Dendritic cell treated with granulocyte-macrophage colony-stimulating factor and Interleukin-4, amounts not matched to agents 40 ng/mL and 50 ng/mL, for 4 days (primary cell): Measurements from ENCODE around the gene CASP9.
"Not testable (repeated sequence)": the region's sequence is repeated elsewhere in the genome, so short reads cannot be mapped to it uniquely, and the experiment has no call there.

Experiments used
- H3K27ac Mint-ChIP-seq: one replicate; pipeline ENCODE4 v1.8.0; 2022; ENCODE audit warnings: mild to moderate bottlenecking, mixed read lengths
- H3K27me3 Mint-ChIP-seq: one replicate; pipeline ENCODE4 v1.8.0; 2022; ENCODE audit warnings: mild to moderate bottlenecking, mixed read lengths
- H3K36me3 Mint-ChIP-seq: one replicate; pipeline ENCODE4 v1.8.0; 2022; ENCODE audit warnings: low read depth, mixed read lengths
- H3K4me1 Mint-ChIP-seq: one replicate; pipeline ENCODE4 v1.8.0; 2022; ENCODE audit warnings: low read depth, mixed read lengths
- H3K4me3 Mint-ChIP-seq: one replicate; pipeline ENCODE4 v1.8.0; 2022; ENCODE audit warnings: mild to moderate bottlenecking, moderate library complexity, mixed read lengths
- H3K9me3 Mint-ChIP-seq: one replicate; pipeline ENCODE4 v1.8.0; 2022; ENCODE audit warnings: mixed read lengths
- intact Hi-C: fragments of 100-400 bp; cut with micrococcal nuclease; formaldehyde crosslinking; loops from one replicate; pipeline ENCODE4 v1.15.0; 2022

The CASP9 gene

DNA sequence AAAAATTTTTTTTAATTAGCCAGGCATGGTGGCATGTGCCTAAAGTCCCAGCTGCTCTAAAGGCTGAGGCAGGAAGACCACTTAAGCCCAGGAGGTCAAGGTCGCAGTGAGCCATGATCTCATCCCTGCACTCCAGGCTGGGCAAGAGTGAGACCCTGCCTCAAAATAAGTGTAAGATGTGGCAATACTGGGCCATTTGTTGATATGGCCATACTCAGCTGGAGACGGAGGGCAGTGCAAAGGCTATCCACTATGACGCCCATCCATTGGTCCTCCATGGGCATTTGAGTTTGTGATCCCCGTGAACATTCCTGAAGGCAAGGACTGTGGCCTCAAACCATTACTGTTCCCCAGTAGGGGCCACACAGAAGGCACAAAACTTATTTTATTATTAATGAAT lies 1.5 kb downstream of the CASP9 start:
- Mint-ChIP-seq H3K4me3 (no peak overlapping the region), H3K27ac (no peak overlapping the region)
- intact Hi-C loops = loop anchor here (10.0 kb wide), 1 partner anchor 162 kb away; the partner anchor contains the start of gene PLEKHM2

DNA sequence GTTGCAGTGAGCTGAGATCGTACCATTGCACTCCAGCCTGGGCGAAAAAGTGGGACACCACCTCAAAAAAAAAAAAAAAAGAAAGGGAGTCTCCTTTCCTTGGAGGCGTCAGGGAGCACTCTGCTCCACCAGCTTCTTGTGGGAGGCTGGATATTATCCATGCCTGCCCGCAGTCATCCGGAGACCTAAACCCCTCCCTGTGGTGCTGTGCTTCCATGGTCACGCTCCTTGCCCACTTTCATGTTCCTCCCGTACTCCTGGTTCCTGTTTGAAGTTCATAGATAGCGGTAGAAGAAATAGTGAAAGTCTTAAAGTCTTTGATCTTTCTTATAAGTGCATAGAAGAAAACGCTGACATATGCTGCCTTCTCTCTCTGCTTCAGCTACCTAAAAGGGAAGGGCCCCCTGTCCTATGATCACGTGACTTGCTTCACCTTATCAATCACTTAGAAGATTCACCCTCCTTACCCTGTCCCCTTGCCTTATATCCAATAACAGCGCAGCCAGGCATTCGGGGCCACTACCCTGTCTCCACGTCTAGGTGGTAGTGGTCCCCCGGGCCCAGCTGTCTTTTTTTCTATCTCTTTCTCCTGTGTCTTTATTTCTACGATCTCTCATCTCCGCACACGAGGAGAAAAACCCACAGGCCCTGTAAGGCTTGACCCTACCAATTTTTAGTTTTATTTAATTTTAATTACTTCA lies 2.7 kb downstream of the CASP9 start:
- intact Hi-C loops = loop anchor here (10.0 kb wide), 1 partner anchor 163 kb away; the partner anchor contains the start of gene PLEKHM2
- H3K9me3 Mint-ChIP-seq, H3K27me3 Mint-ChIP-seq: not testable (repeated sequence)
- Mint-ChIP-seq H3K4me3 (peak overlapping the region; percentile 30), H3K4me1 (peaks cover 54% of the 10 kb centered on the region), H3K36me3 (peaks cover 34% of the 10 kb centered on the region), H3K27ac (peak overlapping the region; percentile 66)

More for the DNA sequence above, 1.5 kb downstream of the CASP9 start:
- Mint-ChIP-seq H3K9me3 (no peaks in the 10 kb centered on the region), H3K4me1 (peaks cover 46% of the 10 kb centered on the region), H3K27me3 (no peaks in the 10 kb centered on the region), H3K36me3 (peaks cover 22% of the 10 kb centered on the region)

DNA sequence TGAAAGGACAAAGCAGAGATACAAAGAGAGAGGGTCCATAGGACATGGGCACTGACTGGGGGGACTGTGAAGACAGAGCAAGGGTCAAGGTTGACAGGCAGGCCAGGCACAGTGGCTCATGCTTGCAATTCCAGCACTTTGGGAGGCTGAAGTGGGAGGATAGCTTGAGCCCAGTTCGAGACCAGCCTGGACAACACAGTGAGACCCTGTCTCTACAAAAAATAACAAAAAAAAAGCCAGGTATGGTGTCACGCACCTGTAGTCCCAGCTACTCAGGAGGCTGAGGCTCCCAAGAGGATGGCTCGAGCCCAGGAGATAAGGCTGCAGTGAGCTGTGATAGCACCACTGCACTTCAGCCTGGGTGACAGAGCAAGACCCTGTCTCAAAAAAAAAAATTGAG lies 4.4 kb downstream of the CASP9 start:
- peak overlapping the region; percentile 3 for H3K27ac Mint-ChIP-seq
- peaks cover 53% of the 10 kb centered on the region for H3K4me1 Mint-ChIP-seq
- no peak overlapping the region for H3K4me3 Mint-ChIP-seq
- intact Hi-C loops = loop anchor here (10.0 kb wide), 1 partner anchor 165 kb away; the partner anchor contains the start of gene PLEKHM2
- H3K27me3 Mint-ChIP-seq = no peaks in the 10 kb centered on the region
- no peaks in the 10 kb centered on the region for H3K9me3 Mint-ChIP-seq
- peaks cover 34% of the 10 kb centered on the region for H3K36me3 Mint-ChIP-seq

DNA sequence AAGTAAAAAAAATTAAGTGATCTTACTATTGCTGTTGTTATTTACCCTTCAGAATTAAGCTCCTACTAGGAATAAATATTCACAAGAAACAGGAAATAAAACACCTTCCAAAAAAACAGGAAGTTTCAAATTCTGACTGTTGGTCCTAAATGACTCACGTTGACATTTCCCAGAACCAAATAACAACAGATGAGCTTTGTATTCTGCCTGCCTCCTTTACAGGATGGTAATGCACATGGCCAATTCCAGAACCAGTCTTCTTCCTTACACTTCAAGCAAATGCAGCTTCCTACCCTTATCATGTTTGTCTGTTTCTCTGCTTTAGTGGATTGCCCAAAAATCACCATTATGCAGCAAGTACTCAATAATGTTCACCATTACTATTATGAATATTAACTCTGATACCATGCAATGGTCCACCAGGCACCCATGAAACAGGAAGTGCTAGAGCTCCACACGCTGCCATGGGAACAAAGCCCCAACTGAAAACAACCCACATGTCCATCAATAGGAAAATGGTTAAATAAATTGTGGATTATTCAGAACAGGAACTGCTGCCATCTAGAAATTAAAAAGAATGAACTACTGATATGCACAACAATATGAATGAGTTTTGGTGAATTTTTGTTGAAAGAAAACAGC lies 8.9 kb downstream of the CASP9 start:
- H3K27ac Mint-ChIP-seq = peak overlapping the region; percentile 74
- intact Hi-C loops = no loop called here
- H3K9me3 Mint-ChIP-seq = no peaks in the 10 kb centered on the region
- peaks cover 61% of the 10 kb centered on the region for H3K36me3 Mint-ChIP-seq
- H3K27me3 Mint-ChIP-seq = no peaks in the 10 kb centered on the region
- H3K4me1 Mint-ChIP-seq = peaks cover 36% of the 10 kb centered on the region
- H3K4me3 Mint-ChIP-seq = peak overlapping the region; percentile 5

DNA sequence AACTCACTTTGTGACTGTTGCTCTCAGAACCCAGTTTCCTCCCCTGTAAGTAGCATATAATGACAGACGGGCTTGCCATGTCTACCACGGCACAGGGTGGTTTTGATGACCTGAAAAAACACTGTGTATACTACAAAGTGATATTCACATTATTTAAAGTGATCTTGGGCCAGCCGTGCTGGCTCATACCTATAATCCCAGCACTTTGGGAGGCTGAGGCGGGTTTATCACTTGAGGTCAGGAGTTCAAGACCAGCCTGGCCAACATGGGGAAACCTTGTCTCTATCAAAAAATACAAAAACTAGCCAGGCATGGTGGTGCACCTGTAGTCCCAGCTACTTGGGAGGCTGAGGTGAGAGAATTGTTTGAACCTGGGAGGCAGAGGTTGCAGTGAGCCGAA lies 9.5 kb downstream of the CASP9 start:
- Mint-ChIP-seq H3K4me1 (peaks cover 35% of the 10 kb centered on the region), H3K27ac (peak overlapping the region; percentile 46), H3K36me3 (peaks cover 61% of the 10 kb centered on the region)
- H3K9me3 Mint-ChIP-seq, intact Hi-C loops, H3K4me3 Mint-ChIP-seq, H3K27me3 Mint-ChIP-seq: not testable (repeated sequence)

DNA sequence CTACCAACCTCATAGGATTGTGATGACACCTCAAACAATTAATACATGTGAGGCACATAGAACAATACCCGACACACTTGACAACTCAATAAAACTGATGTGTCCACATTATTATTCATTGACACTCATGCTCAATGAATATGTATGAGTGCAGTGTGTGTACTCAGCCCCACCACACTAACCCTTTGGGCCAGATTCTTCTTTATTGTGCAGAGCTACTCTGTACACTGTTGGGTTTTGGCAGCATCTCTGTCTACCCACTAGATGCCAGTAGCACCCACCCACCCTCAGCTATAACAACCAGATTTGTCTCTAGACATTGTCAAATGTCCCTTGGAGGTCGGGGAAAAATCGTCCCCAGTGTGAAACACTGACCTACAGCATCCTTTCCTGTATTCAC lies 10.1 kb downstream of the CASP9 start:
- Mint-ChIP-seq H3K27ac (peak overlapping the region; percentile 46), H3K36me3 (peaks cover 66% of the 10 kb centered on the region), H3K27me3 (no peaks in the 10 kb centered on the region), H3K4me3 (no peak overlapping the region), H3K9me3 (no peaks in the 10 kb centered on the region), H3K4me1 (peaks cover 31% of the 10 kb centered on the region)
- intact Hi-C loops = no loop called here

DNA sequence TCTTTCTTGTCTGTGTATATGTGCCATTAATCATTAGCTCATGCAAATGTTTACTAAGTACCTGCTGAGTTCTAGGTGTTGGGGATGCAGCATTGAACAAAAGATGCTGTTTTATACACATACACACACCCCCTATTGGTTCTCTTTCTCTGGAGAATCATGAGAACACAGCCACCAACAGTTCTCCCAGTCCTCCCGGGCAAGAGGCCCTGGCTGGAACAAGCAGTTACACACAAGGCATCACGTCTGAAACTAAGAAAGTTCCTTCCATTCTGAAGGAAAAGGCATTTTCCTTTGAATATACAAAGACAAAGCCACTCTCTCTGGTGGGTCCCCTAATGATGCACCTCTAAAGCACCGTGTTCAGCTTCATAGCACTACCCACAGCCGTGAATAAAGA lies 10.8 kb downstream of the CASP9 start:
- peaks cover 31% of the 10 kb centered on the region for H3K4me1 Mint-ChIP-seq
- peaks cover 63% of the 10 kb centered on the region for H3K36me3 Mint-ChIP-seq
- H3K27ac Mint-ChIP-seq = peak overlapping the region; percentile 46
- H3K27me3 Mint-ChIP-seq = no peaks in the 10 kb centered on the region
- intact Hi-C loops = no loop called here
- H3K4me3 Mint-ChIP-seq = no peak overlapping the region
- no peaks in the 10 kb centered on the region for H3K9me3 Mint-ChIP-seq

DNA sequence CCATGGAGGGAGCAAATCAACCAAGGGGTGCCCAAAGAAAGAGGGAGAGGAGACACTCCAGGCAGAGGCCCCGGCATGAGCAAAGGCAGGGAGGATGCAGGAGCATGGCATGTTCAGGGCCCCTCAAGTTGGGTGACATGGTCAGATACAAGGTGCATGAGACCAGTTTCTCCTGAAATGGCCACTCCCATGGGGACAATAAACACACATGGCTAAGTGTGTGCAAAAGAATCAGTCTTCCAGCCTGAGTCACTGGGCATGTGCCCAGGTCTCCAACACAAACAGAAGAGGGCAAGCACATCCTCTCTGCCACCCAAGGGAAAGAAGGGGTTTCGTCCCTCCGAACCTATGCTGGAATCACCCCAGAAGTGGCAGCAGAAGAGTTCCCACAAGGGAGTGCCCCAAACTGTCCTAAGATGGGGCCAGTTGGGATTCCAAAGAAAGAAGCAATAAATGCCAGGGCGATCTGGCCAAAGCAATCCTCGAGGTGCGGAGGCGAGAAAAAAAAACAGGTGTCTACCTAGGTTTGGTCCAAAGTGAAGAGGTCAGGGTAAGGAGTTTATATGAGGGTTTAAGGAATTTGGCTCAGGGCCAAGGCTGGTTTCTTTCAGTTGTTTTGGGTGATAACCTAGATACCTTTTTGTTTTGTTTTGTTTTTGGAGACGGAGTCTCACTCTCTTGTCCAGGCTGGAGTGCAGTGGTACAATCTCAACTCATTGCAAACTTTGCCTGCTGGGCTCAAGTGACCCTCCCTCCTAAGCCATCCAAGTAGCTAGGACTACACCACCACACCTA lies 13.2 kb downstream of the CASP9 start:
- H3K9me3 Mint-ChIP-seq = no peaks in the 10 kb centered on the region
- no peak overlapping the region for H3K4me3 Mint-ChIP-seq
- H3K27ac Mint-ChIP-seq = no peak overlapping the region
- H3K36me3 Mint-ChIP-seq = peaks cover 66% of the 10 kb centered on the region
- intact Hi-C loops = no loop called here
- peaks cover 15% of the 10 kb centered on the region for H3K4me1 Mint-ChIP-seq
- H3K27me3 Mint-ChIP-seq = no peaks in the 10 kb centered on the region

DNA sequence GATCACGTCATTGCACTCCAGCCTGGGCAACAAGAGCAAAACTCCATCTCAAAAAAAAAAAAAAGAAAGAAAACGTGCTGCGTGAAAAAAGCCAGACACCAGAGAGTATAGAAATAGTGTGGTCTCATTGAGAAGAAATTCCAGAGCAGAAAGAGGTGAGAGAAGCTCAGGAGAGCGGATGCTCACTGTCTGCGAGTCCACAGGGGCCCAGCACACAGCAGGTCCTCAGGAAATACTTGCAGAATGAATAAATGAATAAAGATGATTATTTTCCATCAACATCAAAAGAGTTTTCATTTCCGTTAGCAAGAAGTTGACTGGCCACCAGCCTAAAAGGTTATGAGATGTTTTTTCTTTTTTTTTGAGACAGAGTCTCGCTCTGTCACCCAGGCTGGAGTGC lies 14.4 kb downstream of the CASP9 start:
- Mint-ChIP-seq H3K36me3 (peaks cover 78% of the 10 kb centered on the region), H3K9me3 (no peaks in the 10 kb centered on the region), H3K4me1 (peaks cover 5% of the 10 kb centered on the region), H3K4me3 (no peak overlapping the region), H3K27me3 (no peaks in the 10 kb centered on the region), H3K27ac (no peak overlapping the region)
- intact Hi-C loops = no loop called here

DNA sequence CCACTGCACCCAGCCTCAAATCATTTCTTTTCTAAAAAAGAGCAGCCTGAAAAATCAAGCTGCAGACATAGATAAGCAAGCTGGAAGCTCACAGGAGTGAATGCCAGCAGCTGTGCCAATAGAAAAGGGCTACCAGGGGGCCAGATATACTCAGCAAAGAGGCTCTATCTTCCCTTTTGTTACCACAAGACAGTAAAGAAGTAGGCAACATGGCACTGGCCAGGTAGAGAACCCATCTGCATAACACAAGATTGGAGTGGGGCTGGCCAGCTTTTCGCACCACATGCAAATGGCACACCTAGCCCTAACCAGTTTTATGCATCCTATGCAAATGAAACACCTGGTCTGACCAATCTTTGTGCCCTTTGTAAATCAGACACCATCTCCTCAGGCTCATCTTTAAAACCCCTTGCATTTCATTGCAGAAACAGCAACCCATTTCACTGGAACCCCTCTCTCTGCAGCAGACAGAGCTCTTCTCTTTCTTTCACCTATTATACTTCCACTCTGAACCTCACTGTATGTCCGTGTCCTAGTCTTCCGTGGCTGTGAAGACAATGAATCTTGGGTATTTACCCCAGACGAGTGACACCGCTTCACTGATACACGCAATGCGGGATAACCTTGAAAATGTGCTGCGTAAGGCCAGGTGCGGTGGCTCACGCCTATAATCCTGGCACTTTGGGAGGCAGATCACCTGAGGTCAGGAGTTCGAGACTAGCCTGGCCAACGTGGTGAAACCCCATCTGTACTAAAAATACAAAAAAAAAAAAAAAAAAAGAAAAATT lies 15.1 kb downstream of the CASP9 start:
- H3K9me3 Mint-ChIP-seq = no peaks in the 10 kb centered on the region
- H3K4me3 Mint-ChIP-seq = no peak overlapping the region
- H3K27me3 Mint-ChIP-seq = no peaks in the 10 kb centered on the region
- peaks cover 80% of the 10 kb centered on the region for H3K36me3 Mint-ChIP-seq
- no peak overlapping the region for H3K27ac Mint-ChIP-seq
- H3K4me1 Mint-ChIP-seq = no peaks in the 10 kb centered on the region
- intact Hi-C loops = no loop called here

DNA sequence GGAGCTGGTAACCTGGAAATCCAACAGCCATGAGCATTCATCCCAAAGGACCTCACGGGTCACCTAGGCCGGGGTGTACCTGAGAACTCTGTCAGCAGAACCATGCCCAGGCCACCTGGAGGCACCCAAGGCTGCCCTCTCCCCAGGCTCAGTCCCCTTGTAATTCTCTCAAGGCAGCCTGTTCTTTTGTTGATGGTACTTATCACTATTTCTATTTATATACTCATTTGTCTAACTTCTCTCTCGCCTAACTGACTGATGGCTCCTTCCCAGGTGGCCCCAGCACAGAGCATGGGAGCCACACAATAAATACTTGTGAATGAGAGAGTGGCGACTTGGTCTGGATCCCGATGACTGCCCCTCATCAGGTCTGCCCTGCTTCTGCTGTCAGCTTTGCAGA lies 16.7 kb downstream of the CASP9 start:
- no peaks in the 10 kb centered on the region for H3K4me1 Mint-ChIP-seq

DNA sequence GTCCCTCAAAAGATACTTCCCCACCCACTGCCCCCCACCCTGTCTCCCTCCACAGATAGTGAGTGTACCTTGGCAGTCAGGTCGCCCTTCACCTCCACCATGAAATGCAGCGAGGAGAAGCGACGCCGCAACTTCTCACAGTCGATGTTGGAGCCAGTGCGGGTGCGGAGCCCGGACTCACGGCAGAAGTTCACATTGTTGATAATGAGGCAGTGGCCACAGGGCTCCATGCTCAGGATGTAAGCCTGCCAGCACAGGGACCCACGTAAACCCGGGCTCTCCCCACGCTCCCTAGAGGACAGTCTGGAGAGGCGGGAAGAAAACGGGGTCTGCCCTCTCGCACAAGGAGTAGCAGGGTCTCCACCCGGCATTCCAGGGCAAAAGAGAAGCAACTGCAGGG lies 17.2 kb downstream of the CASP9 start:
- H3K36me3 Mint-ChIP-seq = peaks cover 80% of the 10 kb centered on the region
- H3K4me1 Mint-ChIP-seq = no peaks in the 10 kb centered on the region
- H3K27me3 Mint-ChIP-seq = no peaks in the 10 kb centered on the region
- H3K27ac Mint-ChIP-seq = no peak overlapping the region
- no peak overlapping the region for H3K4me3 Mint-ChIP-seq
- intact Hi-C loops = no loop called here
- H3K9me3 Mint-ChIP-seq = no peaks in the 10 kb centered on the region

More for the DNA sequence above, 16.7 kb downstream of the CASP9 start:
- Mint-ChIP-seq H3K27me3 (no peaks in the 10 kb centered on the region), H3K9me3 (no peaks in the 10 kb centered on the region), H3K4me3 (no peak overlapping the region), H3K27ac (no peak overlapping the region), H3K36me3 (peaks cover 80% of the 10 kb centered on the region)
- intact Hi-C loops = no loop called here

DNA sequence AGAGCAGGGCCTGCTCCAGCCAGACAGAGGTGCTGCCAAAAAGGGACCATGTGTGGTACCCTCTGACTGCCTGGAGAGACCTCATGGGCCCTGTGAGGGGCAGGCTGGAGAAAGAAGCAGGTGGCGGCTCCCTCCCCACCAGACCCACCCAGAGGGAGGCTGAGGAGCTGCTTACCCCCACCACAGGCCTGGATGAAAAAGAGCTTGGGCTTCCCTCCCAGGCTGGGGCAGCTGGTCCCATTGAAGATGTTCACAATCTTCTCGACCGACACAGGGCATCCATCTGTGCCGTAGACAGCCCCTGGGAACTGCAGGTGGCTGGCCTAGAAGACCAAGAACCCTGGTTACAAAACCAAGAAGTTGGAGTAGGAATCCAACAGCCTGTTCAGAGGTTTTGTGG lies 19.6 kb downstream of the CASP9 start:
- Mint-ChIP-seq H3K4me1 (no peaks in the 10 kb centered on the region), H3K4me3 (no peak overlapping the region), H3K36me3 (peaks cover 80% of the 10 kb centered on the region), H3K27ac (no peak overlapping the region), H3K9me3 (no peaks in the 10 kb centered on the region), H3K27me3 (no peaks in the 10 kb centered on the region)
- intact Hi-C loops = no loop called here
